ENCODE measurements around the gene FAXDC2. TPM values are rescaled to one million over a fixed set of nuclear protein-coding genes. Genes with fewer than 3 reads are reported as not detected.

The FAXDC2 gene
- total and polyA plus RNA-seq, 10 of the 15 experiments (the other 5 are each of a cell fraction or from before 2014, with no cell fraction given): 0.13 to 1.8 (median 0.35) TPM

GRCh38 chr5:154831451-154831850, 19.0 kb downstream of the FAXDC2 start (continued):
- TF ChIP-seq MYC (IDR thresholded peaks at IDR 0.05; ENCODE audit: insufficient read depth, insufficient read length, insufficient replicate concordance, low read length, severe bottlenecking): no peak
- no peak for TF ChIP-seq CEBPB (IDR thresholded peaks at IDR 0.05; ENCODE audit: borderline replicate concordance in 1 of 2, low read depth in 2 of 2, low read length in 2 of 2)
- no peak for TF ChIP-seq FOXK2 (IDR thresholded peaks at IDR 0.05)
- no peak for TF ChIP-seq PML (IDR thresholded peaks at IDR 0.05; ENCODE audit: low read length)
- no peak for TF ChIP-seq E4F1 (IDR thresholded peaks at IDR 0.05; ENCODE audit: borderline replicate concordance, partially characterized antibody)

GRCh38 chr5:154830596-154830995, 19.8 kb downstream of the FAXDC2 start:
- Histone ChIP-seq H3K4me1 (ENCODE audit: control insufficient read depth, insufficient read depth, low read length) (no peaks in the 10 kb centered on the region), H3K9me3 (replicated peaks; ENCODE audit: control insufficient read depth, insufficient read depth, low read length) (no peaks in the 10 kb centered on the region), H3K27me3 (replicated peaks in 1 of 2; ENCODE audit: control insufficient read depth in 2 of 2, insufficient read depth in 2 of 2, low read length in 1 of 2) (no peaks in the 10 kb centered on the region), H4K20me1 (ENCODE audit: control insufficient read depth, insufficient read depth) (no peaks in the 10 kb centered on the region), H3K4me3 (no peak overlapping the region), H3K27ac (ENCODE audit: control insufficient read depth, insufficient read depth) (no peak overlapping the region), H2AFZ (ENCODE audit: control insufficient read depth, low read depth, low read length) (no peak overlapping the region), H3K9ac (ENCODE audit: control insufficient read depth, insufficient read depth, low read length) (no peak overlapping the region), H3K79me2 (ENCODE audit: control insufficient read depth, insufficient read depth, low read length) (no peaks in the 10 kb centered on the region), H3K36me3 (ENCODE audit: control insufficient read depth in 2 of 2, insufficient read depth in 2 of 2, low read length in 1 of 2) (no peaks in the 10 kb centered on the region; a peak in 1 of 4 replicates), H3K4me2 (ENCODE audit: control insufficient read depth, insufficient read depth) (no peak overlapping the region)
- ChIA-PET RAD21 (ENCODE audit: unreplicated experiment) (no interaction called here), POLR2A (no interaction called here), CTCF (interaction anchor here (0.9 kb wide), 1 partner anchor 184 kb away, joined by 3 read pairs; no protein-coding TSS in a partner anchor), SMC1A (ENCODE audit: uncharacterized antibody, unreplicated experiment) (no interaction called here)
- no peak for DNase-seq (ENCODE audit: low read depth, low spot score)
- FAIRE-seq: no peak
- 97% methylated on average over 4 of the region's 4 CpGs for WGBS (ENCODE audit: insufficient coverage, insufficient replicate concordance, low lambda C conversion rate, missing lambda C conversion rate)
- BruUV-seq (replicated peaks): no TSS peak
- intact Hi-C loops (cut with micrococcal nuclease; ENCODE audit: unreplicated experiment): no loop called here
- in situ Hi-C loops (cut with MboI): no loop called here
- no peak for ATAC-seq
- TF ChIP-seq BCL11A (IDR thresholded peaks at IDR 0.05; ENCODE audit: low read depth, low read length): no peak
- no peak for TF ChIP-seq SMARCA5 (IDR thresholded peaks at IDR 0.05)
- no peak for TF ChIP-seq USF2 (IDR thresholded peaks at IDR 0.05; ENCODE audit: borderline replicate concordance, low read depth, low read length)
- TF ChIP-seq CHD2 (IDR thresholded peaks at IDR 0.05; ENCODE audit: borderline replicate concordance, low read depth, low read length): no peak
- TF ChIP-seq IRF5 (IDR thresholded peaks at IDR 0.05; ENCODE audit: borderline replicate concordance): no peak
- no peak for TF ChIP-seq RAD51 (IDR thresholded peaks at IDR 0.05)
- no peak for TF ChIP-seq HCFC1 (IDR thresholded peaks at IDR 0.05; ENCODE audit: low read length)
- TF ChIP-seq ZNF217 (IDR thresholded peaks at IDR 0.05): no peak
- no peak for TF ChIP-seq HSF1 (IDR thresholded peaks at IDR 0.05; ENCODE audit: low read depth, low read length)
- TF ChIP-seq ZNF207 (IDR thresholded peaks at IDR 0.05; ENCODE audit: borderline replicate concordance): no peak
